GM12878 (cell line): ENCODE data around the gene RPS3.

Experiments
- ATF7 ChIP-seq: fragments of 450-650 bp; IDR thresholded peaks from 2 replicates; pipeline ENCODE4 v1.6.1; 2016; ENCODE audit warnings: low read depth, mild to moderate bottlenecking
- CHD1 ChIP-seq: IDR thresholded peaks from 2 replicates; pipeline ENCODE4 v1.6.1; 2012; ENCODE audit warnings: low read depth, low read length, improper control_type of control experiment
- EGR1 ChIP-seq, 2 experiments: IDR thresholded peaks; 1 replicate in 1 of 2; 2 replicates in 1 of 2; pipeline ENCODE4 v1.6.1; 2011 to 2012; ENCODE audit warnings: low read depth in 2 of 2, low read length in 2 of 2, borderline replicate concordance in 1 of 2, mild to moderate bottlenecking in 1 of 2, moderate library complexity in 1 of 2
- JUND ChIP-seq: IDR thresholded peaks from 2 replicates; pipeline ENCODE4 v1.6.1; 2012; ENCODE audit warnings: low read depth, mild to moderate bottlenecking, low read length, improper control_type of control experiment, moderate library complexity
- RAD51 ChIP-seq: fragments of 450-650 bp; IDR thresholded peaks from 2 replicates; pipeline ENCODE4 v1.6.1; 2016; ENCODE audit warnings: moderate library complexity, mild to moderate bottlenecking, inconsistent platforms
- TF ChIP-seq, protein P1 (sequence below), 3 experiments: IDR thresholded peaks in 2 of 3; conservative IDR thresholded peaks in 1 of 3; 2 replicates each; pipeline ENCODE4 v1.5.1; 2011; ENCODE audit warnings: low read depth in 3 of 3, low read length in 3 of 3, mild to moderate bottlenecking in 3 of 3, control low read depth in 2 of 3, moderate library complexity in 2 of 3, inconsistent platforms in 1 of 3, mixed read lengths in 1 of 3; ENCODE audit not compliant: control insufficient read depth in 2 of 3, insufficient read depth in 1 of 3; ENCODE audit errors: extremely low read depth in 1 of 3
- TF ChIP-seq, protein P2 (sequence below): IDR thresholded peaks from 2 replicates; pipeline ENCODE4 v1.6.1; 2011; ENCODE audit warnings: low read depth, low read length, improper control_type of control experiment, borderline replicate concordance
- TF ChIP-seq, protein P3 (sequence below): fragments of 450-650 bp; IDR thresholded peaks from 2 replicates; pipeline ENCODE4 v1.6.1; 2017; ENCODE audit warnings: mild to moderate bottlenecking

GRCh38 chr11:75350743-75351540 lies 48.4 kb upstream of the RPS3 start:
- no peak for TF ChIP-seq ATF7
- TF ChIP-seq JUND: no peak
- no peak for TF ChIP-seq EGR1 (IDR thresholded peaks at IDR 0.05; ENCODE audit: borderline replicate concordance in 1 of 2, low read depth in 2 of 2, low read length in 2 of 2)
- TF ChIP-seq, protein P1, sequence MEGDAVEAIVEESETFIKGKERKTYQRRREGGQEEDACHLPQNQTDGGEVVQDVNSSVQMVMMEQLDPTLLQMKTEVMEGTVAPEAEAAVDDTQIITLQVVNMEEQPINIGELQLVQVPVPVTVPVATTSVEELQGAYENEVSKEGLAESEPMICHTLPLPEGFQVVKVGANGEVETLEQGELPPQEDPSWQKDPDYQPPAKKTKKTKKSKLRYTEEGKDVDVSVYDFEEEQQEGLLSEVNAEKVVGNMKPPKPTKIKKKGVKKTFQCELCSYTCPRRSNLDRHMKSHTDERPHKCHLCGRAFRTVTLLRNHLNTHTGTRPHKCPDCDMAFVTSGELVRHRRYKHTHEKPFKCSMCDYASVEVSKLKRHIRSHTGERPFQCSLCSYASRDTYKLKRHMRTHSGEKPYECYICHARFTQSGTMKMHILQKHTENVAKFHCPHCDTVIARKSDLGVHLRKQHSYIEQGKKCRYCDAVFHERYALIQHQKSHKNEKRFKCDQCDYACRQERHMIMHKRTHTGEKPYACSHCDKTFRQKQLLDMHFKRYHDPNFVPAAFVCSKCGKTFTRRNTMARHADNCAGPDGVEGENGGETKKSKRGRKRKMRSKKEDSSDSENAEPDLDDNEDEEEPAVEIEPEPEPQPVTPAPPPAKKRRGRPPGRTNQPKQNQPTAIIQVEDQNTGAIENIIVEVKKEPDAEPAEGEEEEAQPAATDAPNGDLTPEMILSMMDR (IDR thresholded peaks at IDR 0.05 in 2 of 3, conservative IDR thresholded peaks at IDR 0.05 in 1 of 3; ENCODE audit: control insufficient read depth in 2 of 3, extremely low read depth in 1 of 3, insufficient read depth in 1 of 3, low read depth in 3 of 3, low read length in 3 of 3): peak; percentile 9 to 34 (median 19); a peak in 4 of 6 replicates
- TF ChIP-seq, protein P2, sequence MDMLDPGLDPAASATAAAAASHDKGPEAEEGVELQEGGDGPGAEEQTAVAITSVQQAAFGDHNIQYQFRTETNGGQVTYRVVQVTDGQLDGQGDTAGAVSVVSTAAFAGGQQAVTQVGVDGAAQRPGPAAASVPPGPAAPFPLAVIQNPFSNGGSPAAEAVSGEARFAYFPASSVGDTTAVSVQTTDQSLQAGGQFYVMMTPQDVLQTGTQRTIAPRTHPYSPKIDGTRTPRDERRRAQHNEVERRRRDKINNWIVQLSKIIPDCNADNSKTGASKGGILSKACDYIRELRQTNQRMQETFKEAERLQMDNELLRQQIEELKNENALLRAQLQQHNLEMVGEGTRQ: no peak
- TF ChIP-seq, protein P3, sequence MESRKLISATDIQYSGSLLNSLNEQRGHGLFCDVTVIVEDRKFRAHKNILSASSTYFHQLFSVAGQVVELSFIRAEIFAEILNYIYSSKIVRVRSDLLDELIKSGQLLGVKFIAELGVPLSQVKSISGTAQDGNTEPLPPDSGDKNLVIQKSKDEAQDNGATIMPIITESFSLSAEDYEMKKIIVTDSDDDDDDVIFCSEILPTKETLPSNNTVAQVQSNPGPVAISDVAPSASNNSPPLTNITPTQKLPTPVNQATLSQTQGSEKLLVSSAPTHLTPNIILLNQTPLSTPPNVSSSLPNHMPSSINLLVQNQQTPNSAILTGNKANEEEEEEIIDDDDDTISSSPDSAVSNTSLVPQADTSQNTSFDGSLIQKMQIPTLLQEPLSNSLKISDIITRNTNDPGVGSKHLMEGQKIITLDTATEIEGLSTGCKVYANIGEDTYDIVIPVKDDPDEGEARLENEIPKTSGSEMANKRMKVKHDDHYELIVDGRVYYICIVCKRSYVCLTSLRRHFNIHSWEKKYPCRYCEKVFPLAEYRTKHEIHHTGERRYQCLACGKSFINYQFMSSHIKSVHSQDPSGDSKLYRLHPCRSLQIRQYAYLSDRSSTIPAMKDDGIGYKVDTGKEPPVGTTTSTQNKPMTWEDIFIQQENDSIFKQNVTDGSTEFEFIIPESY: no peak
- TF ChIP-seq CHD1: no peak
- no peak for TF ChIP-seq RAD51
